ENCODE measurements around the gene ARHGEF25. TPM values are rescaled to one million over a fixed set of nuclear protein-coding genes. Genes with fewer than 3 reads are reported as not detected.

The ARHGEF25 gene
- total and polyA plus RNA-seq, 11 donors = 5.5 to 20.3 (median 10.1) TPM

GRCh38 chr12:57628280-57629191 is 17.3 kb downstream of the ARHGEF25 start:
- Histone ChIP-seq H3K4me1 (peaks cover 0 to 29% (median 10%) of the 10 kb centered on the region in 12 donors), H3K27me3 (peaks cover 5 to 88% (median 29%) of the 10 kb centered on the region in 9 donors), H3K36me3 (peaks cover 0 to 10% (median 0%) of the 10 kb centered on the region in 9 donors), H3K4me3 (no peak overlapping the region), H3K9me3 (no peaks in the 10 kb centered on the region), H3K27ac (no peak overlapping the region)
- WGBS, 4 donors = 54 to 83% (median 70%) methylated on average over 29 of the region's 29 CpGs
- TF ChIP-seq POLR2A (IDR thresholded peaks at IDR 0.05) = no peak
- no peak for TF ChIP-seq CTCF (IDR thresholded peaks at IDR 0.05)
- intact Hi-C loops (cut with DNase I) = loop anchor here in 4 of 10 donors (10.0 kb wide), 2 partner anchors 164 to 174 kb away; partner anchors contain the start of genes GLI1 (in 2 of the 4) and INHBE (in 2 of the 4)
- no peak for ATAC-seq
- DNase-seq = no peak

- no peak overlapping the region for H3K27ac ChIP-seq
- H3K9me3 ChIP-seq = no peaks in the 10 kb centered on the region
- WGBS, 4 donors = 81 to 84% (median 83%) methylated on average over 5 of the region's 5 CpGs
- intact Hi-C loops (cut with DNase I) = loop anchor here in 4 of 10 donors (10.0 kb wide), 3 partner anchors 105 to 175 kb away; partner anchors contain the start of genes GLI1 (in 2 of the 4), INHBE (in 2 of the 4) and AGAP2 (in 1 of the 4)
- H3K36me3 ChIP-seq = peaks cover 0 to 10% (median 0%) of the 10 kb centered on the region in 9 donors
- TF ChIP-seq CTCF (IDR thresholded peaks at IDR 0.05) = no peak
- TF ChIP-seq POLR2A (IDR thresholded peaks at IDR 0.05) = no peak
- peaks cover 5 to 91% (median 35%) of the 10 kb centered on the region in 9 donors for H3K27me3 ChIP-seq
- DNase-seq (no peak), ATAC-seq (no peak)
- H3K4me1 ChIP-seq = peaks cover 0 to 30% (median 11%) of the 10 kb centered on the region in 12 donors
- no peak overlapping the region for H3K4me3 ChIP-seq
Observed at GRCh38 chr12:57629897-57630471, 18.7 kb downstream of the ARHGEF25 start.

- peaks cover 5 to 90% (median 38%) of the 10 kb centered on the region in 9 donors for H3K27me3 ChIP-seq
- intact Hi-C loops (cut with DNase I) = loop anchor here in 1 of 10 donors (10.0 kb wide), 1 partner anchor 104 kb away; the partner anchor contains the start of gene AGAP2
- H3K4me3 ChIP-seq = no peak overlapping the region
- peaks cover 0 to 30% (median 11%) of the 10 kb centered on the region in 12 donors for H3K4me1 ChIP-seq
- H3K36me3 ChIP-seq = peaks cover 0 to 6% (median 0%) of the 10 kb centered on the region in 9 donors
- ATAC-seq = no peak
- no peak for DNase-seq
- WGBS, 4 donors = 51 to 78% (median 74%) methylated on average over 5 to 6 of the region's 6 CpGs
- TF ChIP-seq CTCF (IDR thresholded peaks at IDR 0.05) (no peak), POLR2A (IDR thresholded peaks at IDR 0.05) (no peak)
- H3K9me3 ChIP-seq = no peaks in the 10 kb centered on the region
- no peak overlapping the region for H3K27ac ChIP-seq
Observed at GRCh38 chr12:57630891-57631433, 19.7 kb downstream of the ARHGEF25 start.
